GM23338 (cell line): ENCODE results near the gene STK33. TPM values are rescaled to one million over a fixed set of nuclear protein-coding genes. Genes with fewer than 3 reads are reported as not detected.

Experiments used
- ATAC-seq: fragments of 200-7000 bp; cut with Tn5 transposase; 3 replicates; pipeline ENCODE4 v1.9.1; 2020
- DNase-seq: peaks from one replicate; pipeline ENCODE4 v3.0.0-alpha.2; 2015; ENCODE audit warnings: low spot score
- H2AFZ ChIP-seq: fragments of 200-600 bp; sonication (generic); 2 replicates; pipeline ENCODE4 v1.8.0; 2016; ENCODE audit warnings: antibody characterized with exemption, mild to moderate bottlenecking, moderate library complexity
- H3F3A ChIP-seq: fragments of 200-600 bp; sonication (generic); replicated peaks from 2 replicates; pipeline ENCODE4 v1.8.0; 2017; ENCODE audit warnings: antibody characterized with exemption, mixed run types, low read depth
- H3K27ac ChIP-seq: fragments of 200-600 bp; sonication (generic); 2 replicates; pipeline ENCODE4 v1.6.1; 2016; ENCODE audit warnings: low read depth
- H3K27me3 ChIP-seq: fragments of 200-600 bp; sonication (generic); 2 replicates; pipeline ENCODE4 v1.8.0; 2016; ENCODE audit warnings: mild to moderate bottlenecking, mixed run types, moderate library complexity; ENCODE audit not compliant: insufficient read depth
- H3K36me3 ChIP-seq: fragments of 200-600 bp; sonication (generic); 2 replicates; pipeline ENCODE4 v1.8.0; 2016; ENCODE audit warnings: mild to moderate bottlenecking; ENCODE audit not compliant: insufficient read depth
- H3K4me1 ChIP-seq: fragments of 200-600 bp; sonication (generic); 2 replicates; pipeline ENCODE4 v1.8.0; 2016; ENCODE audit warnings: mild to moderate bottlenecking, moderate library complexity; ENCODE audit not compliant: insufficient read depth
- H3K4me2 ChIP-seq: fragments of 200-600 bp; sonication (generic); 2 replicates; pipeline ENCODE4 v1.7.1; 2017; ENCODE audit warnings: mixed run types
- H3K4me3 ChIP-seq: fragments of 200-600 bp; sonication (generic); 2 replicates; pipeline ENCODE4 v1.6.1; 2016; ENCODE audit warnings: mixed run types
- H3K79me2 ChIP-seq: fragments of 200-600 bp; sonication (generic); replicated peaks from 2 replicates; pipeline ENCODE4 v1.8.0; 2017; ENCODE audit warnings: mild to moderate bottlenecking; ENCODE audit not compliant: insufficient read depth
- H3K9me2 ChIP-seq: fragments of 200-600 bp; sonication (generic); 2 replicates; pipeline ENCODE4 v1.8.0; 2017; ENCODE audit not compliant: insufficient read depth
- H4K20me1 ChIP-seq: fragments of 200-600 bp; sonication (generic); replicated peaks from 2 replicates; pipeline ENCODE4 v1.8.0; 2017; ENCODE audit warnings: mild to moderate bottlenecking; ENCODE audit not compliant: insufficient read depth
- H3K27ac Mint-ChIP-seq: 2 replicates; pipeline ENCODE4 v1.8.0; 2020; ENCODE audit warnings: inconsistent platforms, mild to moderate bottlenecking, moderate library complexity, mixed read lengths
- H3K27me3 Mint-ChIP-seq: 3 replicates; pipeline ENCODE4 v1.8.0; 2022; ENCODE audit warnings: low read depth, mild to moderate bottlenecking, moderate library complexity, mixed read lengths, inconsistent platforms; ENCODE audit not compliant: insufficient read depth, poor library complexity
- H3K36me3 Mint-ChIP-seq: 3 replicates; pipeline ENCODE4 v1.8.0; 2021; ENCODE audit warnings: low read depth, mild to moderate bottlenecking, inconsistent platforms, moderate library complexity, mixed read lengths
- H3K4me1 Mint-ChIP-seq: 3 replicates; pipeline ENCODE4 v1.8.0; 2020; ENCODE audit warnings: mild to moderate bottlenecking, inconsistent platforms, mixed read lengths
- H3K4me3 Mint-ChIP-seq: 3 replicates; pipeline ENCODE4 v1.8.0; 2021; ENCODE audit warnings: moderate library complexity, mild to moderate bottlenecking, inconsistent platforms, mixed read lengths
- H3K9me3 Mint-ChIP-seq: 3 replicates; pipeline ENCODE4 v1.8.0; 2020; ENCODE audit warnings: moderate library complexity, mild to moderate bottlenecking, inconsistent platforms, mixed read lengths
- CREB1 ChIP-seq: fragments of 250-450 bp; sonication (Bioruptor Pico); IDR thresholded peaks from 2 replicates; pipeline ENCODE4 v1.5.0; 2020; ENCODE audit warnings: low read depth, mild to moderate bottlenecking, moderate library complexity
- EZH2 ChIP-seq: fragments of 200-600 bp; sonication (generic); IDR thresholded peaks from one replicate; pipeline ENCODE4 v1.8.0; 2017; ENCODE audit warnings: antibody characterized with exemption, mild to moderate bottlenecking, low read depth; ENCODE audit not compliant: unreplicated experiment
- EZH2phosphoT487 ChIP-seq: fragments of 200-600 bp; sonication (generic); IDR thresholded peaks from one replicate; pipeline ENCODE4 v1.8.1; 2018; ENCODE audit warnings: antibody characterized with exemption; ENCODE audit not compliant: unreplicated experiment
- JUNB ChIP-seq: IDR thresholded peaks from one replicate; pipeline ENCODE4 v1.6.1; 2016; ENCODE audit warnings: antibody characterized with exemption; ENCODE audit not compliant: unreplicated experiment
- NANOG ChIP-seq: IDR thresholded peaks from 2 replicates; pipeline ENCODE4 v1.6.1; 2016; ENCODE audit warnings: antibody characterized with exemption, borderline replicate concordance
- POLR2AphosphoS5 ChIP-seq: IDR thresholded peaks from 2 replicates; pipeline ENCODE4 v1.6.1; 2016; ENCODE audit warnings: antibody characterized with exemption, low read depth
- STAT1 ChIP-seq: IDR thresholded peaks from one replicate; pipeline ENCODE4 v1.6.1; 2016; ENCODE audit warnings: antibody characterized with exemption; ENCODE audit not compliant: unreplicated experiment
- ZNF114 ChIP-seq: fragments of 250-450 bp; sonication (Bioruptor Pico); IDR thresholded peaks from 2 replicates; pipeline ENCODE4 v1.5.0; 2020; ENCODE audit warnings: mild to moderate bottlenecking, moderate library complexity
- ZNF331 ChIP-seq: fragments of 250-450 bp; sonication (Bioruptor Pico); IDR thresholded peaks from 2 replicates; pipeline ENCODE4 v1.5.0; 2020; ENCODE audit warnings: low read depth, mild to moderate bottlenecking, moderate library complexity
- ZNF462 ChIP-seq: fragments of 250-450 bp; sonication (Bioruptor Pico); IDR thresholded peaks from 2 replicates; pipeline ENCODE4 v1.5.0; 2020; ENCODE audit warnings: mild to moderate bottlenecking, moderate library complexity
- polyA plus RNA-seq: library from polyadenylated mRNA; unstranded; fragments of >200 nt; fragmentation: Nextera tagmentation; extraction: Ambion mirVana; gene quantifications from 2 replicates; pipeline ENCODE4 v1.2.1, GENCODE V29; 2016
- total RNA-seq: library from RNA; depleted of rRNA; stranded (reverse); fragments of >200 nt; shearing (Covaris generic); gene quantifications from 2 replicates; pipeline ENCODE4 v1.2.3, GENCODE V29; 2014
- TF ChIP-seq, protein P1 (sequence below): IDR thresholded peaks from one replicate; pipeline ENCODE4 v1.6.1; 2018; ENCODE audit warnings: antibody characterized with exemption; ENCODE audit not compliant: unreplicated experiment
- TF ChIP-seq, protein P2 (sequence below): IDR thresholded peaks from 2 replicates; pipeline ENCODE4 v1.6.1; 2016; ENCODE audit warnings: antibody characterized with exemption
- TF ChIP-seq, protein P3 (sequence below), 2 experiments: fragments of 200-600 bp in 1 of 2; sonication (generic) in 1 of 2; conservative IDR thresholded peaks; 2 replicates each; pipeline versions ENCODE4 v1.5.1 to v1.6.1; 2016 to 2017; ENCODE audit warnings: antibody characterized with exemption in 2 of 2, low read depth in 2 of 2, mild to moderate bottlenecking in 2 of 2, moderate library complexity in 1 of 2

STK33 gene
- total and polyA plus RNA-seq, 2 experiments from 2014 or later = 17.2 to 18.2 TPM

- Histone ChIP-seq H3K36me3 (no peaks in the 10 kb centered on the region), H4K20me1 (no peaks in the 10 kb centered on the region), H3K27me3 (no peaks in the 10 kb centered on the region), H2AFZ (no peak overlapping the region), H3K79me2 (no peaks in the 10 kb centered on the region), H3K9me2 (no peaks in the 10 kb centered on the region), H3K4me3 (no peak overlapping the region), H3K27ac (no peak overlapping the region), H3K4me1 (no peaks in the 10 kb centered on the region), H3F3A (no peaks in the 10 kb centered on the region), H3K4me2 (no peak overlapping the region)
- no peak for DNase-seq
- ATAC-seq = no peak
- TF ChIP-seq EZH2phosphoT487 = no peak
- no peak for TF ChIP-seq ZNF114
- TF ChIP-seq STAT1 = no peak
- TF ChIP-seq POLR2AphosphoS5 = no peak
- TF ChIP-seq, protein P1, sequence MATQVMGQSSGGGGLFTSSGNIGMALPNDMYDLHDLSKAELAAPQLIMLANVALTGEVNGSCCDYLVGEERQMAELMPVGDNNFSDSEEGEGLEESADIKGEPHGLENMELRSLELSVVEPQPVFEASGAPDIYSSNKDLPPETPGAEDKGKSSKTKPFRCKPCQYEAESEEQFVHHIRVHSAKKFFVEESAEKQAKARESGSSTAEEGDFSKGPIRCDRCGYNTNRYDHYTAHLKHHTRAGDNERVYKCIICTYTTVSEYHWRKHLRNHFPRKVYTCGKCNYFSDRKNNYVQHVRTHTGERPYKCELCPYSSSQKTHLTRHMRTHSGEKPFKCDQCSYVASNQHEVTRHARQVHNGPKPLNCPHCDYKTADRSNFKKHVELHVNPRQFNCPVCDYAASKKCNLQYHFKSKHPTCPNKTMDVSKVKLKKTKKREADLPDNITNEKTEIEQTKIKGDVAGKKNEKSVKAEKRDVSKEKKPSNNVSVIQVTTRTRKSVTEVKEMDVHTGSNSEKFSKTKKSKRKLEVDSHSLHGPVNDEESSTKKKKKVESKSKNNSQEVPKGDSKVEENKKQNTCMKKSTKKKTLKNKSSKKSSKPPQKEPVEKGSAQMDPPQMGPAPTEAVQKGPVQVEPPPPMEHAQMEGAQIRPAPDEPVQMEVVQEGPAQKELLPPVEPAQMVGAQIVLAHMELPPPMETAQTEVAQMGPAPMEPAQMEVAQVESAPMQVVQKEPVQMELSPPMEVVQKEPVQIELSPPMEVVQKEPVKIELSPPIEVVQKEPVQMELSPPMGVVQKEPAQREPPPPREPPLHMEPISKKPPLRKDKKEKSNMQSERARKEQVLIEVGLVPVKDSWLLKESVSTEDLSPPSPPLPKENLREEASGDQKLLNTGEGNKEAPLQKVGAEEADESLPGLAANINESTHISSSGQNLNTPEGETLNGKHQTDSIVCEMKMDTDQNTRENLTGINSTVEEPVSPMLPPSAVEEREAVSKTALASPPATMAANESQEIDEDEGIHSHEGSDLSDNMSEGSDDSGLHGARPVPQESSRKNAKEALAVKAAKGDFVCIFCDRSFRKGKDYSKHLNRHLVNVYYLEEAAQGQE = no peak
- no peak for TF ChIP-seq ZNF462 (CRISPR knock-in tag)
- TF ChIP-seq JUNB = no peak
- no peak for TF ChIP-seq NANOG
- TF ChIP-seq, protein P2, sequence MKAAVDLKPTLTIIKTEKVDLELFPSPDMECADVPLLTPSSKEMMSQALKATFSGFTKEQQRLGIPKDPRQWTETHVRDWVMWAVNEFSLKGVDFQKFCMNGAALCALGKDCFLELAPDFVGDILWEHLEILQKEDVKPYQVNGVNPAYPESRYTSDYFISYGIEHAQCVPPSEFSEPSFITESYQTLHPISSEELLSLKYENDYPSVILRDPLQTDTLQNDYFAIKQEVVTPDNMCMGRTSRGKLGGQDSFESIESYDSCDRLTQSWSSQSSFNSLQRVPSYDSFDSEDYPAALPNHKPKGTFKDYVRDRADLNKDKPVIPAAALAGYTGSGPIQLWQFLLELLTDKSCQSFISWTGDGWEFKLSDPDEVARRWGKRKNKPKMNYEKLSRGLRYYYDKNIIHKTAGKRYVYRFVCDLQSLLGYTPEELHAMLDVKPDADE = no peak
- TF ChIP-seq CREB1 (CRISPR knock-in tag) = no peak
- TF ChIP-seq ZNF331 (CRISPR knock-in tag) = no peak
- no peak for TF ChIP-seq EZH2
- TF ChIP-seq, protein P3, sequence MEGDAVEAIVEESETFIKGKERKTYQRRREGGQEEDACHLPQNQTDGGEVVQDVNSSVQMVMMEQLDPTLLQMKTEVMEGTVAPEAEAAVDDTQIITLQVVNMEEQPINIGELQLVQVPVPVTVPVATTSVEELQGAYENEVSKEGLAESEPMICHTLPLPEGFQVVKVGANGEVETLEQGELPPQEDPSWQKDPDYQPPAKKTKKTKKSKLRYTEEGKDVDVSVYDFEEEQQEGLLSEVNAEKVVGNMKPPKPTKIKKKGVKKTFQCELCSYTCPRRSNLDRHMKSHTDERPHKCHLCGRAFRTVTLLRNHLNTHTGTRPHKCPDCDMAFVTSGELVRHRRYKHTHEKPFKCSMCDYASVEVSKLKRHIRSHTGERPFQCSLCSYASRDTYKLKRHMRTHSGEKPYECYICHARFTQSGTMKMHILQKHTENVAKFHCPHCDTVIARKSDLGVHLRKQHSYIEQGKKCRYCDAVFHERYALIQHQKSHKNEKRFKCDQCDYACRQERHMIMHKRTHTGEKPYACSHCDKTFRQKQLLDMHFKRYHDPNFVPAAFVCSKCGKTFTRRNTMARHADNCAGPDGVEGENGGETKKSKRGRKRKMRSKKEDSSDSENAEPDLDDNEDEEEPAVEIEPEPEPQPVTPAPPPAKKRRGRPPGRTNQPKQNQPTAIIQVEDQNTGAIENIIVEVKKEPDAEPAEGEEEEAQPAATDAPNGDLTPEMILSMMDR (conservative IDR thresholded peaks at IDR 0.05; ENCODE audit: low read depth in 2 of 2) = no peak
- H3K27me3 Mint-ChIP-seq = peaks cover 2% of the 10 kb centered on the region
- H3K4me3 Mint-ChIP-seq = no peak overlapping the region
- peaks cover 45% of the 10 kb centered on the region for H3K9me3 Mint-ChIP-seq
- no peak overlapping the region for H3K27ac Mint-ChIP-seq
- peaks cover 23% of the 10 kb centered on the region for H3K36me3 Mint-ChIP-seq
- H3K4me1 Mint-ChIP-seq = no peaks in the 10 kb centered on the region
Measured at GRCh38 chr11:8512547-8512946, 81.5 kb downstream of the STK33 start.
